Fibroblast of mammary gland (primary cell): ENCODE results near the gene COLGALT1.

Experiments used
- DNase-seq: peaks from one replicate; pipeline ENCODE4 v3.0.0-alpha.2; 2010; ENCODE audit warnings: low read depth
- H3K4me3 ChIP-seq: 2 replicates; pipeline ENCODE4 v1.5.1; 2011; ENCODE audit warnings: low read depth, mild to moderate bottlenecking, low read length, moderate library complexity; ENCODE audit not compliant: control insufficient read depth
- CTCF ChIP-seq: conservative IDR thresholded peaks from 2 replicates; pipeline ENCODE4 v1.5.1; 2011; ENCODE audit warnings: low read depth, low read length, inconsistent platforms; ENCODE audit not compliant: control insufficient read depth, insufficient read depth

The COLGALT1 gene

DNA sequence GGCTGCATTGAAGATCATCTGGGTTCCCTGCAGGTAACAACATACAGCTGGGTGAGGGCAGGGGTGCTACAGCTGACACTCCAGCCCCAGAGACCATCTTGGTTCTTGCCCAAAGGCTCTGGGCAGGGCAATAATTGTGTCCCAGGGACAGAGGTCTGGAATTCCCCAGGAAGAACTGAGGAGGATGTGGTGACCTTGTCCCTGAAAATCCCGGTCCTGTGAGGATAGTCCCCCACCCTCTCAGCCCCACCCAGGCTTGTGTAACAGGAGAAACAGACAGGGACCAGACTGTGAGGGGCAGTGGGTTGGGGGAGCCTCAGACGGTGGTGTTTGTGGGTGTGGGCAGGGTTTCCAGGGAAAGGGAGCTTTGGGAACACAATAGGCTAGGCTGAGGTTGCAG, 63.5 kb downstream of the COLGALT1 start:
- no peak overlapping the region for H3K4me3 ChIP-seq
- TF ChIP-seq CTCF: no peak
- no peak for DNase-seq

DNA sequence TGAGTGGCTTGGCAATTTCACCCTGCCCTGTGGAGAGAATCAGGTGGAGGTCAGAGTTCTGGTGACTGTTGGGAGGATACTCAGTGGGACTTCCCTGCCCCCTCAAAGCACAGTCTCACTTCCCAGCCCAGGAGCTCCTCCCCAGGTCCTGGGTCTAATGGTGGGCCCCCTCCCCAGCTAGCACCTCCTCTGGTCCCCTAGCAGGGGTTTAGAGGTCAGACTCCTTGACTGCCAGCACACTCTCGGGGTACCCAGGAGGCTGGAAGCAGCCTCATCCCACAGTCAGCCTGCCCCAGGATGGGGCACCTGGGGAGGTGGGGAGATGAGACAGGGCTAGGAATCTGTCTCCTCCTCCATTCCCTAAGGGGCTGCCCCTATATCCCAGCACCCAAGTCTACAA, 65.2 kb downstream of the COLGALT1 start:
- DNase-seq: no peak

DNA sequence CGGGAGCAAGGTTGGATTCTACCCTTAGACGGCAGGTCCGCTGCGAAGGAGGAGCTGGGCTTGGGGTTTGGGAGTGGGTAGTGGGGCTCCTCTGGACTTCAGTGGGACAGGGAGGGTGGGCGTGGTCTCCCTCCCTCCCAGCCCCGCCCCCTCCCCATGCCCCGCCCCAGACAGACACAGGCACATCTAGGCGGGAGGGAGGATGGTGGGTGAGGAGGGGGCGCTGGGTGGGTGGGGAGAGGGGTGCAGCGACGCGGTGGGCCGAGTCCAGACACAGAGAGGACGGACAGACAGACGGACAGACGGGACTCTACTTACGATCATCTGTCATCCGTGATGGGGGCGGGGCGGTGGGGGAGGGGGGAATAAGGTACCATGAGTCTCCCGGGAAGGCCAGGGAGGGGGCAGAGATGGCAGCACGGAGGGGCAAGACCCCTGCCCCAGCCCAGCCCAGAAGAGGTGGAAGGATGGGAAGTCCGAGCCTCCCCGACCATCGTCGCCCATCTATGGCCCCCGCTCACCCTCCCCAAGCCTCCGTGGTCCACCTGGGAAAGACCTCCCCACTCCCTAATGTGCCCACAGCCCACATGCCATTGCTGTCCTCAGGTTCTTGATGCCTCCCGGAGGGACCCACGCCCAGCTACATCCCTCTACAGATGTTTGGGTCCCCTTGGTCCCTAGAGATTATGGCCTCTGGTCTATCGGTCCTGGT, 67.9 kb downstream of the COLGALT1 start:
- no peak for DNase-seq
- no peak for TF ChIP-seq CTCF
- no peak overlapping the region for H3K4me3 ChIP-seq

More for the DNA sequence above, 65.2 kb downstream of the COLGALT1 start:
- no peak for TF ChIP-seq CTCF
- H3K4me3 ChIP-seq: no peak overlapping the region

DNA sequence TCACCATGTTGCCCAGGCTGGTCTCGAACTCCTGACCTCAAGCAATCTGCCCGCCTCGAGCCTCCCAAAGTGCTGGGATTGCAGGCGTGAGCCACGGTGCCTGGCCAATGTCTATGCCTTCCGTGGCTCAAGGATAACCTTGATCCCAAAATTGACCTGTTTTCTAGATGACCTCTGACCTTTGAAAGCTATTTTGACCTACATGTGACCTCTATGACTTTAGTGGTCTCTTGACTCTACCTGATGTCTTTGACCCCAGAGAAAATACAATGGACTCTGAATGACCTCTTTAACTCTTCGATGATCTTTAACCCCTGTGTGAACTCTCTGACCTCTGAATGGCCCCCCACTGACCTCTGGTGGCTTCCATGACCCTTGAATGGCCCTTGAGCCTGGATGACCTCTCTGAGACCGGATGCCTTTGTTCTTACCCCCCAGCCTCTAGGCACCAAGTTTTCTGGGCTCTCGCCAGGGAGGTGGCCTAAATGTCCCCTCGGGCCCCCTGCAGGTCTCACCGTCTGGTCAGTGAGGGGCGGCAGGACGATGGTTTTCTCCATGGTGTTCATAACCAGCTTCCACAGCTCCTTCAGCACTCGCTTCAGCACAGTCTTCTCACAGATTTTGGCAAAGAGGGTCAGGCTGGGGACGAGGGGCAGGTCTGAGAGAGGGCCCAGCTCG, 69.0 kb downstream of the COLGALT1 start:
- DNase-seq: no peak
- TF ChIP-seq CTCF: no peak

GRCh38 chr19:17625043-17625442, 69.6 kb downstream of the COLGALT1 start:
- no peak for DNase-seq
- no peak overlapping the region for H3K4me3 ChIP-seq
- no peak for TF ChIP-seq CTCF

More for the DNA sequence above, 69.0 kb downstream of the COLGALT1 start:
- no peak overlapping the region for H3K4me3 ChIP-seq

- no peak for DNase-seq
- TF ChIP-seq CTCF: no peak
- no peak overlapping the region for H3K4me3 ChIP-seq
Measured at GRCh38 chr19:17625980-17626379, 70.5 kb downstream of the COLGALT1 start.

- DNase-seq: no peak
- no peak for TF ChIP-seq CTCF
- H3K4me3 ChIP-seq: no peak overlapping the region
Measured at GRCh38 chr19:17626456-17627015, 71.1 kb downstream of the COLGALT1 start.
